HG03196 (cell line): ENCODE results near the gene TRIAP1.

Experiments
- ATAC-seq: cut with Tn5 transposase; IDR thresholded peaks from one replicate; pipeline ENCODE4 v1.9.1; 2021; ENCODE audit not compliant: unreplicated experiment

TRIAP1 gene

DNA sequence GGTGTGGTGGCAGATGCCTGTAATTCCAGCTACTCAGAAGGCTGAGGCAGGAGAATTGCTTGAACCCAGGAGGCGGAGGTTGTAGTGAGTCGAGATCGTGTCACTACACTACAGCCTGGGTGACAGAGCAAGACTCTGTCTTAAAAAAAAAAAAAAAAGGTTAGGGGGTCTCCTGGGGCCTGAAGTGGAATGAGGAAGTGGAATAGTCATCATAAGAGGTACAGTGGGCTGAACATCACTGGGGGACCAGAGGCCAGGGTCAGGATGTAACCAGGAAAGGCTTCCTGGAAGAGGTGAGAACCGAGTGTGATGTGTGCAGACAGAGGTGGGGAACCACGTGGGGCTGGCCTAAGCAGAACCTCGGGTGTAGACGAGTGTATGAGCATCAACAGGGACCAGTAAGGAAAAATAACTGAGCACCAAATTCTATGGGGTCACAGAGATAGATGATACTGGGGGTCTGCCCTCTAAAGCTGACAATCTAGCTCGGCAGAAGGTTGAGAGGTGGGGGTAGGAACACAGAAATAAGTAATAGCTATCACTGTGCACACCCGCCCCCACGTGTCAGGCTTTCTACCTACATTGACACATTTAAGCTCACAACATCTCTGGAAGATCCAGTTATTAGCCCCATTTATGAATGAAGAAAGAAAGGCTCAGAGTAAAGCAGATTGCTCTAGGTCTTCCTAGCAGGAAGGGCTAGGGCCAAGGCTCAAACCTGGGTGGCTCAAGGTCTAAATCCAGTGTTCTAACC lies 13.2 kb downstream of the TRIAP1 start:
- no peak for ATAC-seq

- no peak for ATAC-seq
These were observed 16.8 kb downstream of the TRIAP1 start for GRCh38 chr12:120429368-120429767.

DNA sequence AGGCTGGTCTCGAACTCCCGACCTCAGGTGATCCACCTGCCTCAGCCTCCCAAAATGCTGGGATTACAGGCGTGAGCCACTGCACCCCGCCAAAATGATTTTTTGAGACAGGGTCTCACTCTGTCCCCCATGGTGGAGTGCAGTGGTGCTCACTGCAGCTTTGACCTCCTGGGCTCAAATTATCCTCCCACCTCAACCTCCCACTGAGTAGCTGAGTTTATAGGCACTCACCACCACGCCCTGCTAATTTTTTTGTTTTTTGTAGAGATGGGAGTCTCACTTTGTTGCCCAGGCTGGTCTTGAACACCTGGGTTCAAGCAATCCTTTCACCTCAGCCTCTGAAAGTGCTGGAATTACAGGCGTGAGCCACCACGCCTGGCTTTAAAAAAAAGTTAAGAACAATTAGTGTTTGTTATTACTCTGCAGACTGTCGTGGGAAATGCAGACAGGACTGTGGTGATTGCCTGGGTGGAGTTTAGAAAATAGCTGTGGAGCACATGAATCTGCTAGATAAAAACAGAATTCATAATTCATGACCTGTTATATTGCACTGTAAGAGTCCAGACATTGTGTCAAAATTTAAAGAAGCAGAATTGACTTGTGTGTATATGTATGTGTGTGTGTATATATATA lies 17.5 kb downstream of the TRIAP1 start:
- no peak for ATAC-seq

DNA sequence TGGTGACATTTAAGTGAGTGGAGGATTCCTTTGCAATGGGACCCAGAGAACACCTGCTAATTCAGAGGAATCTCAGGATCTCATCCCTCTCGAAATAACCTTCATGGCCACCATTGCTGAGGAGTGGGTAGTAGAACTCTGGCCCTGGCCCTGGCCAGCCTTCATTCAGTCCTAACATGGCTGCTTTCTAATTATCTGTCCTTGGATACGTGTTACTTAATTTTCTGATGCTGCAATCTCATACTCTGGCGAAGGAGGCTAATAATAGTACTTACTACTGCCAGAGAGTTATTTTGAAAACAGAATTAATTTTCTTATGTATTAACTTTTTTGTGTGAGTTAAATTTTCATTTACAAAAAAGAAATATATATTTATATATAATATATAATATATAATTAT lies 20.4 kb downstream of the TRIAP1 start:
- ATAC-seq: no peak

GRCh38 chr12:120422892-120423456 lies 23.2 kb downstream of the TRIAP1 start:
- ATAC-seq: no peak

- ATAC-seq: no peak
These were observed 24.5 kb downstream of the TRIAP1 start for GRCh38 chr12:120421701-120422100.

DNA sequence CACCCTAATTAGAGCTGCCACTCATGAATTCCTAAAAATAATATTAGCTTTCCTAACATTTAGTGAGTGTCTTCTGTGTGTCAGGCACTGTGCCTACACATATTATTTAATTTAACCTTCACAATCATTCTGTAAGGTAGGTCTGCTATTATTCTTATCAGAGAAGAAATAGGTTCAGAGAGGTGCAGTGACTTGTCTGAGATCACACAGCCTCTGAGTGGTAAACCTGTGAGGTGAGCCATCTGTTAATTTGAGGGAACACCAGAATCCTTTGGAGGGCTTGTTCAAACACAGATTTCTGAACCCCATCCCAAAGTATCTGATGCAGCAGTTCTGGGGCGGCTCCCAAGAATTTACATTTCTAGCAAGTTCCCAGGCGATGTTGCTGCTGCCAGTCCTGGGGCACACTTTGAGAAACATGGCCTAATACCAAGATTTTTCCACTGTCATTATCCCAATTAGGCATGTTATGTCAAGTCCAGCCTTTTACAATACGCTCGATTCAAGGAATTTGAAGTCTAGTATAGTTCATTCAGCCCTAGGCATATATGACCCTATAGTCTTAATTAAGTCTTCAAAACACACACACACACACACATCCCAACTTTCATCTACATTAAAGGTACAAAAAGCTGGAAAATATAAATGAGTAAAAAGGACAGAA lies 28.1 kb downstream of the TRIAP1 start:
- no peak for ATAC-seq

- ATAC-seq: no peak
These were observed 29.5 kb downstream of the TRIAP1 start for GRCh38 chr12:120416490-120417216.

DNA sequence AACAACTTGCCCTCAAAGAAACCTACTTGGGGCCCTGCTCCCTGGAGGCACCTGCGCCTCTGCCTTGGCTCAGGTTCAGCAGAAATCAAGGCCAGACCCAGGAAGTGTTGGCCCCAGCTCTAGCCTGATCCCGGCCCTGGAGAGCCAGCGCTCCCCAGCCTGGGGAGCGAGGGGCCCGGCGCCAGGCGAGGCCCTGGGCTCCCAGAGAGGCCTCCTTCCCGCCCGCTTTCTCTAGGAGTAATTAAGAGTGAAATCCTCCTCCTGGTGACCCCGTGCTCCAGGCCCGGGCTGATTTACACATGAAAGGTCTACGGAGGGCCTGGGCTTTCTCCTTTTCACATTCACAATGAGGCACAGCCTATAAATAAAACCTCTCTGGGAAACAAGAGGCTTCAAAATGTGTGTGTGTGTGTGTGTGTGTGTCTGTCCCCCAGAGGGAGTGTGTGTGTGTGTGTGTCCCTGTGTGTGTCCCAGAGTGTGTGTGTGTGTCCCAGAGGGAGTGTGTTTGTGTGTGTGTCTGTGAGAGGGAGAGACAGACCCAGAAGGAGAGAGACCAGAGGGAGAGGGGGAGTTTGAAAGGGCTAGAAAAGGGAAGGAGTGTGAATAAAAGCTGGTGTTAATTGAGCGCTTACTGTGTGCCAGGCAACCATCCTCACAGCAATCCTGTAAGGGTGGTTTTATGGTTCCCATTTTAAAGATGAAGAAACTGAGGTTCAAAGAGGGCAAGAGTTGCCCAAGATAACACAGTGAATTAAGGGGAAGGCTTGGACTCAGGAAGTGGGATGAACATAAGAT lies 32.1 kb downstream of the TRIAP1 start:
- no peak for ATAC-seq

DNA sequence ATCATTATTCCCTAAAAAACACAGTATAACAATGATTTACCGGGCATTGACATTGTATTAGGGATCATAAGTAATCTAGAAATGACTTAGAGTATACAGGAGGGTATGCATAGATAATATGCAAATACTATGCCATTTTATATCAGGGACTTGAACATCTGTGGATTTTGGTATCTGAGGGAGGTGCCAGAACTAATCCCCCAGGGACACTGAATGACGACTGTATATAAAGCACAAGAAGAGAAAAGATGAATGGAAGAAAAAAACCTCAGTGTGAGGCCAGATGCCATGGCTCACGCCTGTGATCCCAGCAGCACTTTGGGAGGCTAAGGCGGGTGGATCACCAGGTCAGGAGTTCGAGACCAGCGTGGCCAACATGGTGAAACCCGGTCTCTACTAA lies 33.8 kb downstream of the TRIAP1 start:
- ATAC-seq: no peak

- ATAC-seq: no peak
These were observed 37.4 kb downstream of the TRIAP1 start for GRCh38 chr12:120408771-120409170.

- no peak for ATAC-seq
These were observed 39.6 kb downstream of the TRIAP1 start for GRCh38 chr12:120406553-120406952.

GRCh38 chr12:120406069-120406468 lies 40.1 kb downstream of the TRIAP1 start:
- ATAC-seq: no peak

DNA sequence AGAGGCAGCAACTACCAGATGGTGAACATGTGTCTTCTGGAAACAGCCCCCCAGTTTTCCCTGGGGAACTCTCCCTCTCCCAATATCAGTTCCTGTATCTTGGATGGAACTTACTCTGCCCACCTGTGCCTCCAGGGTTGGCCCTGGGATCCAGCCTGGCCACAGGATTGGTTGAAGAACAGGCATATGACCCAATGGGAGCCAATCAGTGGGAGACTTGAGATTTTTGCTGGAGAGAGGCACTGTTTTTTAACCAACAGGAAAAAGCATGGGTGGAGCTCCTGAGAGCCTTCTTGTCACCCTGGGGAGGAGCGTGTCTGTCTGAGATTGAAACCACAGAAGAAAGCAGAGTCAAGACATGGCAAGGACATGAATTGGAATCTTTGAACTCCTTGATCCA lies 41.9 kb downstream of the TRIAP1 start:
- ATAC-seq: no peak

- ATAC-seq: no peak
These were observed 42.3 kb downstream of the TRIAP1 start for GRCh38 chr12:120403869-120404268.

GRCh38 chr12:120402217-120402616 lies 44.0 kb downstream of the TRIAP1 start:
- ATAC-seq: no peak

GRCh38 chr12:120399531-120399930 lies 46.7 kb downstream of the TRIAP1 start:
- no peak for ATAC-seq

GRCh38 chr12:120397824-120398540 lies 48.2 kb downstream of the TRIAP1 start:
- ATAC-seq: no peak

GRCh38 chr12:120394483-120395367 lies 51.5 kb downstream of the TRIAP1 start:
- no peak for ATAC-seq
